Subcutaneous preadipocyte (primary cell): ENCODE results near the gene VPS39. TPM values are rescaled to one million over a fixed set of nuclear protein-coding genes. Genes with fewer than 3 reads are reported as not detected.

ENCODE experiments used
- small RNA-seq: library from RNA; depleted of rRNA; stranded (forward); fragments of <200 nt; gene quantifications from one replicate; pipeline ENCODE3, GENCODE V24; 2012
- total RNA-seq: library from RNA; depleted of rRNA; stranded (reverse); fragments of >200 nt; gene quantifications from 2 replicates; pipeline ENCODE4 v1.2.3, GENCODE V29; 2012

Gene VPS39, protein sequence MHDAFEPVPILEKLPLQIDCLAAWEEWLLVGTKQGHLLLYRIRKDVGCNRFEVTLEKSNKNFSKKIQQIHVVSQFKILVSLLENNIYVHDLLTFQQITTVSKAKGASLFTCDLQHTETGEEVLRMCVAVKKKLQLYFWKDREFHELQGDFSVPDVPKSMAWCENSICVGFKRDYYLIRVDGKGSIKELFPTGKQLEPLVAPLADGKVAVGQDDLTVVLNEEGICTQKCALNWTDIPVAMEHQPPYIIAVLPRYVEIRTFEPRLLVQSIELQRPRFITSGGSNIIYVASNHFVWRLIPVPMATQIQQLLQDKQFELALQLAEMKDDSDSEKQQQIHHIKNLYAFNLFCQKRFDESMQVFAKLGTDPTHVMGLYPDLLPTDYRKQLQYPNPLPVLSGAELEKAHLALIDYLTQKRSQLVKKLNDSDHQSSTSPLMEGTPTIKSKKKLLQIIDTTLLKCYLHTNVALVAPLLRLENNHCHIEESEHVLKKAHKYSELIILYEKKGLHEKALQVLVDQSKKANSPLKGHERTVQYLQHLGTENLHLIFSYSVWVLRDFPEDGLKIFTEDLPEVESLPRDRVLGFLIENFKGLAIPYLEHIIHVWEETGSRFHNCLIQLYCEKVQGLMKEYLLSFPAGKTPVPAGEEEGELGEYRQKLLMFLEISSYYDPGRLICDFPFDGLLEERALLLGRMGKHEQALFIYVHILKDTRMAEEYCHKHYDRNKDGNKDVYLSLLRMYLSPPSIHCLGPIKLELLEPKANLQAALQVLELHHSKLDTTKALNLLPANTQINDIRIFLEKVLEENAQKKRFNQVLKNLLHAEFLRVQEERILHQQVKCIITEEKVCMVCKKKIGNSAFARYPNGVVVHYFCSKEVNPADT
- total RNA-seq, result 42.3 and 42.4 TPM in 2 replicates

GRCh38 chr15:42207674-42208579 lies at the start of gene VPS39:
Gene VPS39 (minus strand): TSS chr15:42208304. CDS start chr15:42208153, 151 bp downstream.

GRCh38 chr15:42156243-42156922 lies 51.7 kb downstream of the VPS39 start, which contains the start of gene PLA2G4F:
Gene PLA2G4F (minus strand): TSS chr15:42156636. CDS start chr15:42156549, 87 bp downstream.

Small RNA genes lying within 50 kb of the gene (small RNA-seq; reads per million reads assigned to genes)
- gene MIR627, result 5.6 reads per million, percentile 93 among the genes with 10 or more reads in this experiment

Other genes with a start within 250 kb of the VPS39 start
- 9.2 and 20.3 TPM in 2 replicates for gene EHD4, start 235.7 kb downstream of the VPS39 start, total RNA-seq
- gene PLA2G4E, start 187.3 kb downstream of the VPS39 start, total RNA-seq, result not detected in 2 replicates
- gene PLA2G4D, start 113.7 kb downstream of the VPS39 start, total RNA-seq, result not detected in 2 replicates
- not detected in 2 replicates for gene PLA2G4F, start 51.7 kb downstream of the VPS39 start, total RNA-seq
- gene GANC, start 64.9 kb upstream of the VPS39 start, total RNA-seq, result 17.6 and 19.7 TPM in 2 replicates
- gene TMEM87A, start 65.1 kb upstream of the VPS39 start, total RNA-seq, result 43.4 and 51.0 TPM in 2 replicates
- gene CAPN3, start 151.2 kb upstream of the VPS39 start, total RNA-seq, result 1.2 and 1.5 TPM in 2 replicates